PFSK-1 (cell line): ENCODE measurements around the gene SEZ6.

Experiments
- FOXP2 ChIP-seq: optimal IDR thresholded peaks from 2 replicates; pipeline ENCODE3; 2011; ENCODE audit warnings: borderline replicate concordance, control low read depth, inconsistent platforms; ENCODE audit not compliant: insufficient read depth; ENCODE audit errors: extremely low read length, extremely low read depth
- POLR2AphosphoS5 ChIP-seq: IDR thresholded peaks from 2 replicates; pipeline ENCODE4 v1.6.1; 2012; ENCODE audit warnings: low read depth, mild to moderate bottlenecking, control low read depth, low read length, moderate library complexity
- REST ChIP-seq, 2 experiments: IDR thresholded peaks; 2 replicates each; pipeline versions ENCODE4 v1.6.1 to v1.8.0; 2011 to 2012; ENCODE audit warnings: low read depth in 2 of 2, low read length in 2 of 2, control low read depth in 1 of 2, inconsistent platforms in 1 of 2, mild to moderate bottlenecking in 1 of 2, moderate library complexity in 1 of 2; ENCODE audit not compliant: insufficient read depth in 1 of 2
- SIN3A ChIP-seq: IDR thresholded peaks from 2 replicates; pipeline ENCODE4 v1.6.1; 2012; ENCODE audit warnings: mild to moderate bottlenecking, low read length, moderate library complexity, borderline replicate concordance; ENCODE audit not compliant: insufficient read depth
- TAF1 ChIP-seq: IDR thresholded peaks from 2 replicates; pipeline ENCODE4 v1.6.1; 2012; ENCODE audit warnings: low read length, control low read depth, borderline replicate concordance; ENCODE audit not compliant: insufficient read depth

Gene SEZ6

GRCh38 chr17:28991779-28992178, 14.1 kb downstream of the SEZ6 start:
- no peak for TF ChIP-seq FOXP2
- TF ChIP-seq REST (IDR thresholded peaks at IDR 0.05; ENCODE audit: insufficient read depth in 1 of 2, low read depth in 2 of 2, low read length in 2 of 2) = no peak
- TF ChIP-seq SIN3A = no peak
- no peak for TF ChIP-seq TAF1
- no peak for TF ChIP-seq POLR2AphosphoS5

- TF ChIP-seq TAF1 (no peak), POLR2AphosphoS5 (no peak), SIN3A (no peak), REST (IDR thresholded peaks at IDR 0.05; ENCODE audit: insufficient read depth in 1 of 2, low read depth in 2 of 2, low read length in 2 of 2) (no peak), FOXP2 (no peak)
These were observed 16.8 kb downstream of the SEZ6 start for GRCh38 chr17:28989028-28989427.

- no peak for TF ChIP-seq REST (IDR thresholded peaks at IDR 0.05; ENCODE audit: insufficient read depth in 1 of 2, low read depth in 2 of 2, low read length in 2 of 2)
- no peak for TF ChIP-seq TAF1
- TF ChIP-seq FOXP2 = no peak
- TF ChIP-seq POLR2AphosphoS5 = no peak
- no peak for TF ChIP-seq SIN3A
These were observed 17.4 kb downstream of the SEZ6 start for GRCh38 chr17:28988475-28988874.

- TF ChIP-seq FOXP2 = no peak
- TF ChIP-seq SIN3A = no peak
- no peak for TF ChIP-seq REST (IDR thresholded peaks at IDR 0.05; ENCODE audit: insufficient read depth in 1 of 2, low read depth in 2 of 2, low read length in 2 of 2)
- TF ChIP-seq POLR2AphosphoS5 = no peak
These were observed 18.8 kb downstream of the SEZ6 start for GRCh38 chr17:28986714-28987655.
